B cell (primary cell): Measurements from ENCODE around the gene ARHGEF9. TPM values are rescaled to one million over a fixed set of nuclear protein-coding genes. Genes with fewer than 3 reads are reported as not detected.

ENCODE experiments used
- ATAC-seq: fragments of 200-7000 bp; cut with Tn5 transposase; one replicate; pipeline ENCODE4 v1.10.0; 2021; ENCODE audit warnings: low read depth, mild to moderate bottlenecking, moderate number of reproducible peaks, moderate library complexity
- CTCF ChIA-PET: fragments of 350-600 bp; sonication (Branson Sonifier 250); formaldehyde crosslinking; loops from one replicate; lab custom pipeline; 2021; ENCODE audit warnings: antibody characterized with exemption, inconsistent platforms; lab: Charles Lee
- POLR2A ChIA-PET: fragments of 350-600 bp; sonication (Branson Sonifier 250); formaldehyde crosslinking; loops from one replicate; lab custom pipeline; 2021; ENCODE audit warnings: antibody characterized with exemption; lab: Charles Lee
- DNase-seq: peaks from one replicate; pipeline ENCODE4 v3.0.0; 2013
- H2AFZ ChIP-seq: 2 replicates; pipeline ENCODE4 v1.6.1; 2012; ENCODE audit warnings: mild to moderate bottlenecking, low read depth, low read length; ENCODE audit not compliant: insufficient read depth, poor library complexity, severe bottlenecking
- H3K27ac ChIP-seq, 2 donors: 1 replicate in 1 of 2; 2 replicates in 1 of 2; pipeline ENCODE4 v1.5.1; 2012 to 2013; ENCODE audit warnings: low read length in 2 of 2, mild to moderate bottlenecking in 2 of 2, moderate library complexity in 1 of 2
- H3K27me3 ChIP-seq, 4 experiments: fragments of 200-600 bp in 1 of 4; sonication (generic) in 1 of 4; replicated peaks in 1 of 4; 1 replicate in 2 of 4; 2 replicates in 2 of 4; pipeline versions ENCODE4 v1.6.1 to v1.7.0; 2013 to 2016; ENCODE audit warnings: low read length in 3 of 4, mild to moderate bottlenecking in 2 of 4, mixed read lengths in 1 of 4, moderate library complexity in 1 of 4; ENCODE audit not compliant: insufficient read depth in 4 of 4, control insufficient read depth in 3 of 4; ENCODE audit errors: control extremely low read depth in 1 of 4
- H3K36me3 ChIP-seq, 2 experiments: replicated peaks in 1 of 2; 1 replicate in 1 of 2; 2 replicates in 1 of 2; pipeline versions ENCODE4 v1.6.1 to v1.7.1; 2013; ENCODE audit warnings: low read length in 1 of 2; ENCODE audit not compliant: insufficient read depth in 2 of 2, control insufficient read depth in 1 of 2; ENCODE audit errors: control extremely low read depth in 1 of 2, extremely low read depth in 1 of 2
- H3K4me1 ChIP-seq, 2 donors: fragments of 200-600 bp in 1 of 2; sonication (generic) in 1 of 2; 1 replicate in 1 of 2; 2 replicates in 1 of 2; pipeline versions ENCODE4 v1.5.1 to v1.6.1; 2013 to 2017; ENCODE audit warnings: low read length in 2 of 2; ENCODE audit not compliant: control insufficient read depth in 2 of 2, insufficient read depth in 2 of 2
- H3K4me2 ChIP-seq: replicated peaks from 2 replicates; pipeline ENCODE3; 2012; ENCODE audit warnings: mild to moderate bottlenecking, low read depth, low read length; ENCODE audit not compliant: poor library complexity, severe bottlenecking
- H3K4me3 ChIP-seq, 5 experiments: fragments of 200-600 bp in 1 of 5; sonication (generic) in 1 of 5; 1 replicate in 3 of 5; 2 replicates in 2 of 5; pipeline versions ENCODE4 v1.5.1 to v1.7.0; 2011 to 2016; ENCODE audit warnings: low read length in 4 of 5, mild to moderate bottlenecking in 4 of 5, low read depth in 2 of 5, control low read depth in 1 of 5, moderate library complexity in 1 of 5; ENCODE audit not compliant: insufficient read depth in 1 of 5; ENCODE audit errors: control extremely low read depth in 1 of 5, extremely low read depth in 1 of 5
- H3K79me2 ChIP-seq: fragments of 200-600 bp; sonication (generic); one replicate; pipeline ENCODE4 v1.6.0; 2016; ENCODE audit warnings: low read length; ENCODE audit not compliant: control insufficient read depth, insufficient read depth
- H3K9ac ChIP-seq: fragments of 200-600 bp; sonication (generic); 2 replicates; pipeline ENCODE4 v1.6.1; 2017; ENCODE audit warnings: mild to moderate bottlenecking, low read length, moderate library complexity
- H3K9me3 ChIP-seq, 3 donors: one replicate each; pipeline versions ENCODE4 v1.6.1 to v1.7.1; 2013; ENCODE audit warnings: low read length in 2 of 3; ENCODE audit not compliant: control insufficient read depth in 2 of 3, insufficient read depth in 1 of 3; ENCODE audit errors: control extremely low read depth in 1 of 3
- H4K20me1 ChIP-seq: 2 replicates; pipeline ENCODE4 v1.6.0; 2012; ENCODE audit warnings: mild to moderate bottlenecking, low read length; ENCODE audit not compliant: insufficient read depth, control insufficient read depth, poor library complexity, severe bottlenecking
- H3K27ac Mint-ChIP-seq: one replicate; pipeline ENCODE4 v1.8.0; 2021; ENCODE audit warnings: mixed read lengths
- H3K27me3 Mint-ChIP-seq: one replicate; pipeline ENCODE4 v1.8.0; 2021; ENCODE audit warnings: mixed read lengths
- H3K4me1 Mint-ChIP-seq: one replicate; pipeline ENCODE4 v1.8.0; 2021; ENCODE audit warnings: mixed read lengths
- H3K4me3 Mint-ChIP-seq: one replicate; pipeline ENCODE4 v1.8.0; 2021; ENCODE audit warnings: mixed read lengths
- H3K9me3 Mint-ChIP-seq: one replicate; pipeline ENCODE4 v1.8.0; 2022; ENCODE audit warnings: mixed read lengths; ENCODE audit not compliant: insufficient read depth
- EZH2 ChIP-seq: IDR thresholded peaks from 2 replicates; pipeline ENCODE4 v1.6.1; 2012; ENCODE audit warnings: borderline replicate concordance, low read depth, mild to moderate bottlenecking, moderate library complexity, low read length; ENCODE audit not compliant: insufficient read depth, poor library complexity, severe bottlenecking
- WGBS: methylation state at CpG from one replicate; pipeline ENCODE4 v1.1.5; 2013; ENCODE audit warnings: missing lambda C conversion rate; ENCODE audit not compliant: insufficient coverage; 5-methylcytosine and 5-hydroxymethylcytosine counted together
- intact Hi-C: fragments of 100-400 bp; cut with micrococcal nuclease; formaldehyde crosslinking; loops from one replicate; pipeline ENCODE4 v1.10.0; 2022
- polyA plus RNA-seq: library from polyadenylated mRNA; depleted of rRNA; stranded (reverse); fragments of >200 nt; gene quantifications from 2 replicates; pipeline ENCODE4 v1.2.3, GENCODE V29; 2012
- total RNA-seq, 2 donors: library from RNA; stranded (reverse); fragments of 120-200 nt in 1 of 2; gene quantifications; 1 replicate in 1 of 2; 2 replicates in 1 of 2; pipeline versions ENCODE4 v1.2.3 to v1.2.4, GENCODE V29; 2013 to 2022
- TF ChIP-seq, protein P1 (sequence below): fragments of 200-600 bp; IDR thresholded peaks from one replicate; pipeline ENCODE4 v1.8.0; 2022; ENCODE audit warnings: antibody characterized with exemption, mild to moderate bottlenecking

Gene ARHGEF9
- total and polyA plus RNA-seq, 2 donors (not counting 1 experiment from before 2014, with no cell fraction given), result 10.1 to 29.3 TPM

DNA sequence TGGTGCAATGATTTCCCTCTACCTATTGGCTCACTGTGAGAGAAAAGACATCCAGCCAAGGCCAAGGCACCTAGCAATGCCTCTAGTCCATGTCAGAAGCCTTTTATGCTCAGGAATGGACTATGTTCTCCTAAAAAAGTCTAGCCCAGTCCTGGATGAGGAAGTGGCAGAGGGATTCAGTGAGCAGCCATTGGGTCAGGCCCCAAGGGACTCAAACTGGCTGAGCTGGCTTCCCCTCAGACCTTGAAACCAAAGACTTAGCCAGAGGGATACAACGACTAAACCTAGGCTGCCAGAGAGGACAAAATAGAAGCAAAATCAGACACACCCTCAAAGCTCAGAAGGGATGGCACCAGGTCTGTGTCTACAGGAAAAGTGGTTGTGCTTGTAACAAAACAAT is 49.1 kb downstream of the ARHGEF9 start:
- H3K36me3 ChIP-seq, result no peaks in the 10 kb centered on the region
- intact Hi-C loops, result no loop called here
- no peak overlapping the region for H3K4me3 Mint-ChIP-seq
- no peak overlapping the region for H3K9ac ChIP-seq
- H2AFZ ChIP-seq, result no peak overlapping the region
- H3K27me3 Mint-ChIP-seq, result no peaks in the 10 kb centered on the region
- no peaks in the 10 kb centered on the region for H3K27me3 ChIP-seq
- H4K20me1 ChIP-seq, result no peaks in the 10 kb centered on the region
- CTCF ChIA-PET, result no interaction called here
- peaks cover 2% of the 10 kb centered on the region for H3K4me1 Mint-ChIP-seq
- H3K9me3 Mint-ChIP-seq, result no peaks in the 10 kb centered on the region
- H3K79me2 ChIP-seq, result no peaks in the 10 kb centered on the region
- no peak for ATAC-seq
- H3K4me3 ChIP-seq, result no peak overlapping the region
- WGBS, result 20% methylated on average over 1 of the region's 1 CpG
- DNase-seq, result no peak
- H3K27ac ChIP-seq, result no peak overlapping the region
- H3K4me1 ChIP-seq, result no peaks in the 10 kb centered on the region
- H3K4me2 ChIP-seq, result no peak overlapping the region
- no peak overlapping the region for H3K27ac Mint-ChIP-seq
- TF ChIP-seq EZH2, result no peak
- TF ChIP-seq, protein P1, sequence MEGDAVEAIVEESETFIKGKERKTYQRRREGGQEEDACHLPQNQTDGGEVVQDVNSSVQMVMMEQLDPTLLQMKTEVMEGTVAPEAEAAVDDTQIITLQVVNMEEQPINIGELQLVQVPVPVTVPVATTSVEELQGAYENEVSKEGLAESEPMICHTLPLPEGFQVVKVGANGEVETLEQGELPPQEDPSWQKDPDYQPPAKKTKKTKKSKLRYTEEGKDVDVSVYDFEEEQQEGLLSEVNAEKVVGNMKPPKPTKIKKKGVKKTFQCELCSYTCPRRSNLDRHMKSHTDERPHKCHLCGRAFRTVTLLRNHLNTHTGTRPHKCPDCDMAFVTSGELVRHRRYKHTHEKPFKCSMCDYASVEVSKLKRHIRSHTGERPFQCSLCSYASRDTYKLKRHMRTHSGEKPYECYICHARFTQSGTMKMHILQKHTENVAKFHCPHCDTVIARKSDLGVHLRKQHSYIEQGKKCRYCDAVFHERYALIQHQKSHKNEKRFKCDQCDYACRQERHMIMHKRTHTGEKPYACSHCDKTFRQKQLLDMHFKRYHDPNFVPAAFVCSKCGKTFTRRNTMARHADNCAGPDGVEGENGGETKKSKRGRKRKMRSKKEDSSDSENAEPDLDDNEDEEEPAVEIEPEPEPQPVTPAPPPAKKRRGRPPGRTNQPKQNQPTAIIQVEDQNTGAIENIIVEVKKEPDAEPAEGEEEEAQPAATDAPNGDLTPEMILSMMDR, result no peak
- no peaks in the 10 kb centered on the region for H3K9me3 ChIP-seq
- POLR2A ChIA-PET, result no interaction called here

DNA sequence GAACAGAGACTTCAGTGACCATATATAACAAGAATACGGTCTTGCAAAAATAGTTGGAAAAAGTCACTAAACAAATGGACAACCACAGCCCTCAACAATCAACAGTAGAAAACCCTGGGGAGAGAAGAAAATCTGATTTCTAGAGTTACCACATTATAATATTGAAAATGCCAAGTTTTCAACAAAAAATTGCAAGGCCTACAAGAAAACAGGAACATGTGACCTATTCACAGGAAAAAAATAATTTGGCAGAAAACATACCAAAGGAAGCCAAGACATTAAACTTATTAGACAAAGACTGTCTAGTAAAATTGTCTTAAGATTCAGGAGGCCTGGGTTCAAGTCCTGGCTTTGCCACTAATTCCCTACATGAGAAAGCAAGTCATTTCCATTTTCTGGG is 64.7 kb downstream of the ARHGEF9 start:
- Histone ChIP-seq H3K27ac (no peak overlapping the region), H3K9ac (no peak overlapping the region), H4K20me1 (no peaks in the 10 kb centered on the region), H3K9me3 (no peaks in the 10 kb centered on the region), H3K27me3 (no peaks in the 10 kb centered on the region), H3K36me3 (peaks cover 0 to 13% of the 10 kb centered on the region in 2 experiments), H3K4me3 (no peak overlapping the region), H3K4me2 (no peak overlapping the region), H3K4me1 (no peaks in the 10 kb centered on the region), H2AFZ (no peak overlapping the region), H3K79me2 (no peaks in the 10 kb centered on the region)
- ATAC-seq (no peak), DNase-seq (no peak)
- intact Hi-C loops, result no loop called here
- Mint-ChIP-seq H3K9me3 (no peaks in the 10 kb centered on the region), H3K27me3 (no peaks in the 10 kb centered on the region), H3K27ac (no peak overlapping the region), H3K4me1 (no peaks in the 10 kb centered on the region), H3K4me3 (no peak overlapping the region)
- TF ChIP-seq, protein P1, result no peak
- TF ChIP-seq EZH2, result no peak
- POLR2A ChIA-PET, result no interaction called here
- CTCF ChIA-PET, result no interaction called here
- WGBS, result no CpG with 5 or more reads among the region's 1 CpG
